Activated gamma-delta T cell treated with anti-CD3 and anti-CD28 coated beads, Interleukin-2, amount 50 U/mL, for 16 hours (primary cell): Measurements from ENCODE around the gene CHST13.
"Not testable (repeated sequence)": the region's sequence is repeated elsewhere in the genome, so short reads cannot be mapped to it uniquely, and the experiment has no call there.

Experiments used
- DNase-seq: peaks from one replicate; pipeline ENCODE4 v3.0.0-alpha.2; 2020; ENCODE audit warnings: low read depth

The CHST13 gene

GRCh38 chr3:126555795-126556636 lies 32.1 kb downstream of the CHST13 start:
- no peak for DNase-seq

- DNase-seq: no peak
These were observed 32.9 kb downstream of the CHST13 start for GRCh38 chr3:126556637-126557414.

DNA sequence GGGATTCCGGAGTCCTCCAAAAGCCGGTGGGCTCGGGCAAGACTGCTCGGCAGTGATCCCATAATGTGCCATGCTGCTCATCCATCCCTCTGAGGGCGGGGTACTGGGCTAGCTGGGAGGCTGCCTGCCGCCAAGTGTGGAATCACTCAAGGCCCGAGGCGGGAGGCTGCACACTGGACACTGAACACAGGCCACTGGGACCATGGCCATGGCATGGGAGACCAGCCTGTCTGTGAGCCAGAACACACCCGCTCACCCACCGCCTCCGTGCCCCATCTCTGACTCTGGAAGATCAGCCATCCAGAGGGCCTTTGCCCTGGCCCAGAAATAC lies 33.4 kb downstream of the CHST13 start:
- DNase-seq: no peak

DNA sequence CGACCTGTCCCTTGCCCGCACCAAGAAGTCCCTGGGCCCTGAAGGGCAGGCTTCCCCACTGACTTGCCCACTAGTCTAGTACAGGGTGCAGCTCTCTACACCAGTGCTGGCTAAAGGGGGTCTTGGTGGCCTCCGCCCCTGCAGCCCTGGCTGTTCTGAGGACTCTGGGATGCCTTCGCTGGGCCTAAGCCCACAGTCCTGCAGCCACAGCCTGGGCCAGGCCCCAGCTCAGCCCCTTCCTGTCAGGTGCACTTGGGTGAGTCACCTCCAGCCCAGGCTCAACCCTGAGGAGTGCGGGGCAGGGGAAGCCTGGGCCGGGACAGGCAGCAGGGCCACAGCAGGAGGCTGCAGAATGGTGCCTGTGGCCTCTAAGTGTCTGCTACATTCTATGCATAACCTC lies 33.8 kb downstream of the CHST13 start:
- DNase-seq: no peak

DNA sequence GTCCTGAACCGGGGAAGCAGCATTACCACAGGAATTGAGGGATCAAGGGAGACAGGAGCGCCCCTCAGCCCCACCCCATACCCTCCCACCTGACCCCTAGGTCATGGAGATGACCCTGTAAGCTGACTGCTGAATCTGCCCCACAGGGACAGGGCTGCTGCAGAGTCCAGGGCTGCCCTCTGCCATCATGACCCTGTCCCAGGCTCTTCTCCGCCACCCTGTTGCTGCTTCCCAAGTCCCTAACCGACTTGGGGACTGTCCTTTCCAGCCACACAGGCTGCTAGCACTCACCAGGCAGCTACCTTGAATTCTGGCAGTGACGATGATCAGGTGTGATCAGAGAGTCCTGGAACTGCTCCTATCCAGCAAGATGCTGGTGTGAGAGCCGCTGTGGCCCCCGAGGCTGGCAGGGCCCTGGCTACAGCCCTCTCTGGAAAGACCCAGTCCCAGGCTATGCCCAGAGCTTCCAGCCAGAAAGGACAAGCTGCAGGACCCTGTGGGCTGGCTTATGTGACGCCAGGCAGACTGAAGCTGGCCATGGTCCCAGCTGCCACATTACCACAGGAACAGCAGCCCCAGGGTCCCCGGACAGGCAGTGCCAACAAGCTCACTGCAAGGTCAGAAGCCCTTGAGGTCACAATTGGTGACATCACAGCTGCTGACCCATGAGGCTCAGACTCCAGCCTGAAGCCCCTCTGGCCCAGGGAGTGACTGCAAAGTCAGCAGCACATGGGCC lies 34.5 kb downstream of the CHST13 start, which contains the start of gene C3orf22:
Gene C3orf22, minus strand, starts transcription at position 597 of the 736 bp plus-strand sequence. CDS start 5,542 bp downstream, outside the sequence.
- DNase-seq: no peak

DNA sequence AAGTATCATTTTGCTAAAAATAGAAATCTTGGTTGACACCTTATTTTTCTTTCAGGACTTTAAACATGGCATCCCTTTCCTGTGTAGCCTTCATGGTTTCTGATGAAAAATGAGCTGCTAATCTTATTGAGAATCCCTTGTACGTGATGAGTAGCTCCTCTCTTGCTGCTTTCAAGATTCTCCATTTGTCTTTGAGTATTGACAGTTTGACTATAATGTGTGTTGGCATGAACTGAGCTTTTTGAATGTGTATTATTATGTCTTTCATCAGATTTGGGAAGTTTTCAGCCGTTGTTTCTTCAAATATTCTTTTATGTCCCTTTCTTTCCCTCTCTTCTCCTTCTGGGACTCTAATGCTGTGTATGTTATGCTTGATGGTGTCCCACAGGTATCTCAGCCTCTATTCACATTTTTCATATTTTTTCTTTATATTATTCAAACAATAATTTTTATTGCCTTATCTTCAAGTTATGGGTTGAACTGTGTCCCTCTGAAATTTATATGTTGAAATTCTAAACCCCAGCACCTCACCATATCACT lies 38.9 kb downstream of the CHST13 start:
- no peak for DNase-seq

DNA sequence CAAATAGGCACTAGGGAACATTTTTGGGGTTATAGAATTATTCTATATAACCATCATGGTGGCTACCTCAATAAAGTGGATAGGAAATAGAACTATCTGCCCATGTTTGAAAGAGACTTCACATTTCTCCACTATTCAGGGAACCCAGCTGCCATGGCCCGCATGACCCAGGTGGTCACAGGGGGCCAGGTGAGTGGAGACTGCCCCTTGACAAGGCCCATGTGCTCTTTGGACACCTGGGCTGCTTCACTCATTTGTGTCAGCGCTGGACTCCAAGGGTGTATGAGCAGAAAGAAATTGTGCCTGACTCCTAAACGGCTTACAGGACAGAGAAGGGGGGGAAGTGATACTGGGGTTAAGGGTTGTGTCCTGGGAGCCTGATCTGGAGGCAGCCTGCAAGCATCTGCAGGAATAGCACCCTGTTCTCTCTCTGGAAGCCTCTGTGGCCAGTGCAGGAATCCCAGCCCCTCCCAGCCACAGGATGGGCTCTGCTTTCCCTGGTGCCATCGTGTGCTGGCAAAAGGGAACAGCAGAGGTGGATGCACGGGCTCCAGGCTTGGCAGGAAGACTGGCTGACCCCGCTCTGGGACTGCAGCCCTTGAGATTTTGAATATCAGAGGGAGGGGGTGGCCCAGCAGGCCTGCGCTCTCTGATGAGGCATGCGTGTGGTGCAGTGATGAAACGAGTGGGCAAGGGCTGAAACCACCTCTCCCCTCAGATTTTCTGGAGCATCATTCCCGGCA lies 43.9 kb downstream of the CHST13 start:
- no peak for DNase-seq

GRCh38 chr3:126568776-126569342 lies 44.9 kb downstream of the CHST13 start:
- no peak for DNase-seq

- DNase-seq: no peak
These were observed 45.5 kb downstream of the CHST13 start for GRCh38 chr3:126569390-126569975.

GRCh38 chr3:126570103-126570541 lies 46.2 kb downstream of the CHST13 start:
- no peak for DNase-seq

- no peak for DNase-seq
These were observed 47.1 kb downstream of the CHST13 start for GRCh38 chr3:126571078-126571477.

GRCh38 chr3:126573492-126574117 lies 49.6 kb downstream of the CHST13 start:
- no peak for DNase-seq

DNA sequence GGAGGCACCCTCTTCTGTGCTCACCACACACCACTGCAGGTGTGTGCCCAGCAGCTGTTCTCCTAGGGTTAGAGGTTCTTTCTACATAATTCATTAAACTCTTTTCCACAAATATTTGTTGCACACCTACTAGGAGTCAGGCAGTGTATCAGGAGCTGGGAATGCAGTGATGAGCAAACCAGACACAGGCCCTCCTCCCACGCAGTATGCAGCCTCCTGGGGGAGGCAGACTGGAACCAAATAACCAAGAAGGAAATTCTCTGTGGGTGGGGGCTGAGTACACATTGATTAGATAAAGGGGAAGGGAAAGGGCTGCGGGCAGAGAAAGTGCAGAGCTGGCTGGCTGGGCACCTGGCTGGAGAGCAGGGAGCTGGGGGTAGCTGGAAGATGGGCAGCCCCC lies 53.3 kb downstream of the CHST13 start:
- DNase-seq: no peak

DNA sequence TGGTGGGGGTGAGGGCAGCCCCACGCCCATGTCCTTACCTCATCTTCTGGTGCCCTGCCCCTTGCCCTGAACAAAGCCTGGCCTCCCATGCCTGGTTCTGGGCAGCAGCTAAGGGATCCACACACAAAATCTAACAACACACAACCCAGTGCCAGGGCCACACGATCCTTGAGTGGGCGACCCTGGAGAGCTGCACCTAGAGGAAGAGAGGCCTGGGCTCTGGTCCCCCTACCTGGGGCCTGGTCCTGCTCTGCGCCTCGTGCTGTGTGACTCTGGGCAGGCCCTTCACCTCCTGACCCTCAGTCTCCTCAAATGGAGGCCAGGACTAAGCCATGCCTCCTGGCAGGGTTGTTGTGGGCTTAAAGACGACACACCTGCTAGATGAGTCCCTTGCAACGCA lies 54.7 kb downstream of the CHST13 start:
- no peak for DNase-seq

DNA sequence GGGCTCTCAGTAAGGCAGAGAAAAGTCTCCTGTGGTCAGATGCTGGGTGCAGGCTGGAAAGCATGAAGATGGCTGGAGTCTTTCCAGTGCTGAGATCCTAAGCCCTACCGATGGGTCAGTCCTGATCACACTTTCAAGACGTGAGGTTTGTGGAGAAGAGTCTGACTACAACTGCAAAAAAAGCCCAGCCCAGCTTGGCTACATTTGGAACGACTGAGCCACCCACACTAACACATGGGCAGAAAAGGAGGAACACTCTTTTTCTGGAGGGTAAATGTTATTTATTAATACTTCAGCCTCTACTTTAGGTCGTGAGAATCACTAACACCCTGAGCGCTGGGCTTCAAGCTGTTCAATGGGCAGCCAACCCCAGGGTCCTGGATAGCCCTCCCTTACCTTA lies 56.8 kb downstream of the CHST13 start:
- DNase-seq: no peak

- no peak for DNase-seq
These were observed 57.6 kb downstream of the CHST13 start for GRCh38 chr3:126581569-126581968.

DNA sequence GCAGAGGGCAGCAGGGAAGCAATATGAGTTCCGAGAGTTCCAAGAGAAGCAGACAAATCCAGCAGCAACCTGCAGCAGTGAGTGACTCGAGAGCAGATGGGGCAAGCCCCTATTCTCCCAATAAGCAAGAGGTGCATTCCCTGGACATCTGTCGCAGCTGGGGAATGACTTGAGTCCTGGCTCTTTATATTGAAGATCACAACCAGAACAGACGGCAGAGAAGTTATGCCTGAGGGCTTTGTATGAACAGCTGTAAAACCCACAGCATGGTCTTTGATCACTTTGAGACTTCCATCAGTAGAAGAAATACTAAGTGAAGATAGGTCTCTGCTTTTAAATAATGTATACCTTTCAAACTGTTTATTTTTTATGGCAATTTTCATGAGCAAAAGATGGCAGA lies 58.4 kb downstream of the CHST13 start:
- DNase-seq: no peak

- DNase-seq: not testable (repeated sequence)
These were observed 67.6 kb downstream of the CHST13 start for GRCh38 chr3:126591515-126591914.
